Ishikawa (cell line): ENCODE measurements around the gene PRUNE2.

Experiments used
- CEBPB ChIP-seq: IDR thresholded peaks from 2 replicates; pipeline ENCODE4 v1.6.1; 2012
- EP300 ChIP-seq: IDR thresholded peaks from 2 replicates; pipeline ENCODE4 v1.6.1; 2012; ENCODE audit warnings: borderline replicate concordance
- FOXM1 ChIP-seq: IDR thresholded peaks from 2 replicates; pipeline ENCODE4 v1.6.1; 2012; ENCODE audit warnings: low read depth, borderline replicate concordance
- NFIC ChIP-seq: IDR thresholded peaks from 2 replicates; pipeline ENCODE4 v1.6.1; 2012
- RAD21 ChIP-seq: IDR thresholded peaks from 2 replicates; pipeline ENCODE4 v1.6.1; 2012; ENCODE audit warnings: low read depth
- TAF1 ChIP-seq: IDR thresholded peaks from 2 replicates; pipeline ENCODE4 v1.6.1; 2012; ENCODE audit warnings: low read depth, mild to moderate bottlenecking
- YY1 ChIP-seq: IDR thresholded peaks from 2 replicates; pipeline ENCODE4 v1.6.1; 2012; ENCODE audit warnings: low read depth
- TF ChIP-seq, protein P1 (sequence below): IDR thresholded peaks from 2 replicates; pipeline ENCODE4 v1.6.1; 2012
- TF ChIP-seq, protein P2 (sequence below): IDR thresholded peaks from 2 replicates; pipeline ENCODE4 v1.6.1; 2012; ENCODE audit warnings: low read depth, mild to moderate bottlenecking

DNA sequence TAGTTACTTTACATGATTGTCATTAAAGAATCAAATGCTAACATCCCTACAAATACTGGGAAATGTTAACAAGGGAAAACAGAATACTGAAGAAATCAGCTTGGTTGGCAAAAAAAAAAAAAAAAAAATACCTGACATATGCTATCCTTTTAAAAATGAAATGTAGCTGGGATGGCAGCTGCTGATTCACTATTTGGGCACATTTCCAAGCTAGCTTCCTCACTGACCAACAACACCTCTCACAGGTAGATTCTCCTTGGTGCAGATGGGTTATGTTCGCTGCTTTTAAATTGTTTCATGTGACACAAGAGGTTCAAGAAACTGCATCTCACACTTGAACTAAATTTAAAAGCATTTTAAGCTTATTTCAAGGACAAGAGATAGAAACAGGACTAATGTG is 6.1 kb upstream of the PRUNE2 start:
- TF ChIP-seq YY1: no peak
- TF ChIP-seq FOXM1: no peak
- TF ChIP-seq NFIC: no peak
- TF ChIP-seq, protein P1, sequence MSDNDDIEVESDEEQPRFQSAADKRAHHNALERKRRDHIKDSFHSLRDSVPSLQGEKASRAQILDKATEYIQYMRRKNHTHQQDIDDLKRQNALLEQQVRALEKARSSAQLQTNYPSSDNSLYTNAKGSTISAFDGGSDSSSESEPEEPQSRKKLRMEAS: no peak
- TF ChIP-seq, protein P2, sequence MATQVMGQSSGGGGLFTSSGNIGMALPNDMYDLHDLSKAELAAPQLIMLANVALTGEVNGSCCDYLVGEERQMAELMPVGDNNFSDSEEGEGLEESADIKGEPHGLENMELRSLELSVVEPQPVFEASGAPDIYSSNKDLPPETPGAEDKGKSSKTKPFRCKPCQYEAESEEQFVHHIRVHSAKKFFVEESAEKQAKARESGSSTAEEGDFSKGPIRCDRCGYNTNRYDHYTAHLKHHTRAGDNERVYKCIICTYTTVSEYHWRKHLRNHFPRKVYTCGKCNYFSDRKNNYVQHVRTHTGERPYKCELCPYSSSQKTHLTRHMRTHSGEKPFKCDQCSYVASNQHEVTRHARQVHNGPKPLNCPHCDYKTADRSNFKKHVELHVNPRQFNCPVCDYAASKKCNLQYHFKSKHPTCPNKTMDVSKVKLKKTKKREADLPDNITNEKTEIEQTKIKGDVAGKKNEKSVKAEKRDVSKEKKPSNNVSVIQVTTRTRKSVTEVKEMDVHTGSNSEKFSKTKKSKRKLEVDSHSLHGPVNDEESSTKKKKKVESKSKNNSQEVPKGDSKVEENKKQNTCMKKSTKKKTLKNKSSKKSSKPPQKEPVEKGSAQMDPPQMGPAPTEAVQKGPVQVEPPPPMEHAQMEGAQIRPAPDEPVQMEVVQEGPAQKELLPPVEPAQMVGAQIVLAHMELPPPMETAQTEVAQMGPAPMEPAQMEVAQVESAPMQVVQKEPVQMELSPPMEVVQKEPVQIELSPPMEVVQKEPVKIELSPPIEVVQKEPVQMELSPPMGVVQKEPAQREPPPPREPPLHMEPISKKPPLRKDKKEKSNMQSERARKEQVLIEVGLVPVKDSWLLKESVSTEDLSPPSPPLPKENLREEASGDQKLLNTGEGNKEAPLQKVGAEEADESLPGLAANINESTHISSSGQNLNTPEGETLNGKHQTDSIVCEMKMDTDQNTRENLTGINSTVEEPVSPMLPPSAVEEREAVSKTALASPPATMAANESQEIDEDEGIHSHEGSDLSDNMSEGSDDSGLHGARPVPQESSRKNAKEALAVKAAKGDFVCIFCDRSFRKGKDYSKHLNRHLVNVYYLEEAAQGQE: no peak
- no peak for TF ChIP-seq EP300
- no peak for TF ChIP-seq RAD21
- TF ChIP-seq TAF1: no peak
- TF ChIP-seq CEBPB: no peak
